GM12801 (cell line): ENCODE data around the gene OR52K1.

Experiments used
- TF ChIP-seq, protein P1 (sequence below): IDR thresholded peaks from one replicate; pipeline ENCODE4 v1.5.1; 2011; ENCODE audit warnings: control low read depth; ENCODE audit not compliant: insufficient read length; ENCODE audit errors: extremely low read depth

The OR52K1 gene

GRCh38 chr11:4482445-4482844 is at the start of gene OR52K1:
TSS of gene OR52K1 (plus strand) at chr11:4482646. CDS start at chr11:4488901, 6,255 bp downstream.
- TF ChIP-seq, protein P1, sequence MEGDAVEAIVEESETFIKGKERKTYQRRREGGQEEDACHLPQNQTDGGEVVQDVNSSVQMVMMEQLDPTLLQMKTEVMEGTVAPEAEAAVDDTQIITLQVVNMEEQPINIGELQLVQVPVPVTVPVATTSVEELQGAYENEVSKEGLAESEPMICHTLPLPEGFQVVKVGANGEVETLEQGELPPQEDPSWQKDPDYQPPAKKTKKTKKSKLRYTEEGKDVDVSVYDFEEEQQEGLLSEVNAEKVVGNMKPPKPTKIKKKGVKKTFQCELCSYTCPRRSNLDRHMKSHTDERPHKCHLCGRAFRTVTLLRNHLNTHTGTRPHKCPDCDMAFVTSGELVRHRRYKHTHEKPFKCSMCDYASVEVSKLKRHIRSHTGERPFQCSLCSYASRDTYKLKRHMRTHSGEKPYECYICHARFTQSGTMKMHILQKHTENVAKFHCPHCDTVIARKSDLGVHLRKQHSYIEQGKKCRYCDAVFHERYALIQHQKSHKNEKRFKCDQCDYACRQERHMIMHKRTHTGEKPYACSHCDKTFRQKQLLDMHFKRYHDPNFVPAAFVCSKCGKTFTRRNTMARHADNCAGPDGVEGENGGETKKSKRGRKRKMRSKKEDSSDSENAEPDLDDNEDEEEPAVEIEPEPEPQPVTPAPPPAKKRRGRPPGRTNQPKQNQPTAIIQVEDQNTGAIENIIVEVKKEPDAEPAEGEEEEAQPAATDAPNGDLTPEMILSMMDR = no peak

DNA sequence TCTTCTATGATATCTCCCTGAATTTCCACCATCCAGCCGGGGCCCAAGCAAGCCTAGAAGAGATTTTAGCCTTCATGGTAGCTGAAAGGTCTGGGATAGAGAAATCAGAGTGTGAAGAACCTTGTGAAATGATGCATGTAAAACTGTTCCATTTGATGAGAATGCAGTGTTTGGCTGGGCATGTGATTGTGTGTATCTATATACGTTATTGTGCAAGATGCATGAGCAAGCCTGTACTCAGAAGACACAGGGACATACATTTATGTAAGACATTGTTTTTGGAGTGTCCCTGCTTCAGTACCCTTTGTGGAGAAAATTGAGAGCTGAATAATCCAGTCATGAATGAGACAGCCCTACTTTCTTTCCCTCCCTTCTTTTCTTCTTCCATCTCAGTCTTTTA is 48.6 kb upstream of the OR52K1 start:
- TF ChIP-seq, protein P1 = no peak

GRCh38 chr11:4436411-4436810 is 46.0 kb upstream of the OR52K1 start:
- TF ChIP-seq, protein P1 = no peak

DNA sequence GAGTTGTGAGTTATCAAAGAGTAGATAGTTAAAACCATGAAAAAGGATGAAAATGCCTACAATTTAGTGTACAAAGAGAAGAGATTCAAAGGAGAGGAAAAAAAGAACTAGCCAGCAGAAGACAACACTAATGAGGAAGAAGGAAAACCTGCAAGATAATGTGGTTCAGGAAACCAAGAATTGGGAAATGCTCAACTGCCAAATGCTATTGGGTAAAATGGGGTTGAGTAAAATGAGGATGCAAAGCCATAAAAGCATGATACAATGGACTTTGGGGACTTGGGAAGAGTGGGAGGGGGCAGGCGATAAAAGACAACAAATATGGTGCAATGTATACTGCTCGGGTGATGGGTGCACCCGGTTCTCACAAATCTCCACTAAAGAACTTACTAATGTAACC is 40.9 kb upstream of the OR52K1 start:
- TF ChIP-seq, protein P1 = no peak

DNA sequence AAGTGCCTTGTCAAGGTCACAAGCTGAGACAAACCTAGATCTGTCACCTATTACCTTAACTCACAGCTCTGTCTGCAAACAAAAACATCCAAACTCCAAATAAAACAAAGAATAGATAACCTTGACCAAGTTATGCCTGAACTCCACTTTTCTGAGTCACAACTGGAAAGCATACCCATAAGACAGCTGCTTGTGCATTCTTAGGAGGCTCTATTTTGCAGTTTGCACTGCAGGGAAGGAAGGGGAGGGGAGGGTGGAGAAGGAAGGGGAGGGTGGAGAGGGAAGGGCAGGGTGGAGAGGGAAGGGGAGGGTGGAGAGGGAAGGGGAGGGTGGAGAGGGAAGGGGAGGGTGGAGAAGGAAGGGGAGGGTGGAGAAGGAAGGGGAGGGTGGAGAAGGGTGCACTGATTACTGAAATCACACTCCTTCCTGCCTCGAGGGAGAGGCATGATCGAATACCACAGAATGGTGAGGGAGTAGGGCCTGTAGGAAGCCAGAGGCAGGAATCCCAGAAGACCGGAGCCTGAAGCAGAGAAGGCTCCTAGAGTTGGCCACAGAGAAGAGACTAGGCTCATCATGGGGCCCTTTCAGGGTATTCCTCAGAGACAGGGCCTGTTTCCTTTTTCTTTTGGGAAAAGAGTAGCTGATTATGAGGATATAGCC is 39.1 kb upstream of the OR52K1 start:
- TF ChIP-seq, protein P1 = no peak

- TF ChIP-seq, protein P1 = no peak
These were observed 33.5 kb upstream of the OR52K1 start, which contains the start of gene OR52K2 for GRCh38 chr11:4448995-4449394. TSS of gene OR52K2 (plus strand) at chr11:4449295. CDS start at chr11:4449340, 45 bp downstream.

GRCh38 chr11:4453118-4453517 is 29.3 kb upstream of the OR52K1 start:
- TF ChIP-seq, protein P1 = no peak
